HUES6 (cell line): ENCODE data around the gene CFD.

Source experiments
- H3K27ac ChIP-seq: 2 replicates; pipeline ENCODE4 v1.7.0; 2013; ENCODE audit warnings: low read depth, mild to moderate bottlenecking, low read length, inconsistent platforms
- H3K27me3 ChIP-seq: 2 replicates; pipeline ENCODE4 v1.6.1; 2013; ENCODE audit warnings: low read length; ENCODE audit not compliant: control insufficient read depth, insufficient read depth
- H3K36me3 ChIP-seq: 2 replicates; pipeline ENCODE4 v1.6.1; 2013; ENCODE audit warnings: low read length; ENCODE audit not compliant: control insufficient read depth, insufficient read depth
- H3K4me1 ChIP-seq: 2 replicates; pipeline ENCODE4 v1.6.1; 2013; ENCODE audit warnings: low read length; ENCODE audit not compliant: control insufficient read depth, insufficient read depth
- H3K4me3 ChIP-seq: 2 replicates; pipeline ENCODE4 v1.5.1; 2013; ENCODE audit warnings: low read depth, low read length
- H3K9ac ChIP-seq: one replicate; pipeline ENCODE4 v1.6.1; 2013; ENCODE audit warnings: mild to moderate bottlenecking, low read length
- H3K9me3 ChIP-seq: 2 replicates; pipeline ENCODE4 v1.6.1; 2013; ENCODE audit warnings: low read depth, low read length; ENCODE audit not compliant: control insufficient read depth, insufficient read depth

CFD gene

GRCh38 chr19:868458-869244, 9.2 kb downstream of the CFD start:
- no peak overlapping the region for H3K9ac ChIP-seq
- H3K4me1 ChIP-seq: peaks cover 35% of the 10 kb centered on the region

DNA sequence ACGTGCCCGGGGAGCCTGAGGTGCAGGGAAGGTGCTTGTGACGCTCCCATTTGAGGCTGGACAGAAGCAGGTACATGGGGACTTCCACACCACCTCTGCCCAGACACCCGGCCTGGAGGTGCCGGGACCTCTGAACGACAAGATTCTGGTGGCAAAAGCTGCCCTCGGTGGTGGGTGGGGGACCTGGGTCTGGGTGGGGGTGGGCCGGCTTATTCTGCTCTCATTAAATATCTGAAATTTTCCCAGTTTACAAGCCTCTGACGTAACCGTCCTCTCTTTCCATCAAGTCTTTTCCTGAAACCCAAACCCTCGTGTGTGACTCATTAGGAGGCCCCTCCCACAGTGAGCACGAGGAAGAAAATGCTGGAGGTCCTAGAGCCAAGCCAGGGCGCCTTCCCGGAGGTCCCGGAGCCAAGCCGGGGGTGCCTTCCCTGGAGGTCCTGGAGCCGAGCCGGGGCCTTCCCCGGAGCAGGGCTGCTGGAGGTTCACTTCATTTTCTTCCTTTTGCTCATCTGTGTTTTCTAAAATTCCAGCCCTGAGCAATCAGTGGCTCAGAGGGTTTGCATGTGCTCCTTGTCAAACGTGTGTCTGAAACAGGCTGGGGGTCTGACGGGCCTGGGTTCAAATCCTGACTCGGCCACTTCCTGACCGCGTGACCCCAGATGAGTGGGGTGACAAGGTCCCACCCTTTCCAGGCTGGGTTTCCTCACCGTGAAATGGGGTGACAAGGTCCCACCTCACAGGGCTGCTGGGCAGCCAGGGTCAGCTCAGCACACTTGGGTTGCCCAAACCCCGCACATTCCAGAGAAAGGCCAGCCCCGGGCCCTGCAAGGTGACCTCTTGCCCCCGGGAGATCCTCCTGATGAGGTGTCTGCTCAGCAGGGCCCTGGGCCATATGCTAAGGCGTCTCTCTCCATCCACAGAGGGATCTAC, 10.0 kb downstream of the CFD start:
- Histone ChIP-seq H3K4me1 (peaks cover 35% of the 10 kb centered on the region), H3K36me3 (peaks cover 35% of the 10 kb centered on the region), H3K27me3 (no peaks in the 10 kb centered on the region), H3K9ac (no peak overlapping the region), H3K27ac (no peak overlapping the region), H3K9me3 (no peaks in the 10 kb centered on the region), H3K4me3 (no peak overlapping the region)

More at GRCh38 chr19:868458-869244, 9.2 kb downstream of the CFD start:
- no peaks in the 10 kb centered on the region for H3K27me3 ChIP-seq
- no peak overlapping the region for H3K4me3 ChIP-seq
- H3K36me3 ChIP-seq: peaks cover 30% of the 10 kb centered on the region
- no peaks in the 10 kb centered on the region for H3K9me3 ChIP-seq
- no peak overlapping the region for H3K27ac ChIP-seq

GRCh38 chr19:870314-870713, 10.8 kb downstream of the CFD start:
- Histone ChIP-seq H3K27me3 (no peaks in the 10 kb centered on the region), H3K4me1 (peaks cover 35% of the 10 kb centered on the region), H3K9me3 (no peaks in the 10 kb centered on the region), H3K9ac (no peak overlapping the region), H3K36me3 (peaks cover 40% of the 10 kb centered on the region), H3K27ac (no peak overlapping the region), H3K4me3 (no peak overlapping the region)

- Histone ChIP-seq H3K9ac (no peak overlapping the region), H3K27me3 (no peaks in the 10 kb centered on the region), H3K4me3 (no peak overlapping the region), H3K4me1 (peaks cover 35% of the 10 kb centered on the region), H3K36me3 (peaks cover 44% of the 10 kb centered on the region), H3K9me3 (no peaks in the 10 kb centered on the region), H3K27ac (no peak overlapping the region)
These were observed 11.5 kb downstream of the CFD start for GRCh38 chr19:870963-871401.

DNA sequence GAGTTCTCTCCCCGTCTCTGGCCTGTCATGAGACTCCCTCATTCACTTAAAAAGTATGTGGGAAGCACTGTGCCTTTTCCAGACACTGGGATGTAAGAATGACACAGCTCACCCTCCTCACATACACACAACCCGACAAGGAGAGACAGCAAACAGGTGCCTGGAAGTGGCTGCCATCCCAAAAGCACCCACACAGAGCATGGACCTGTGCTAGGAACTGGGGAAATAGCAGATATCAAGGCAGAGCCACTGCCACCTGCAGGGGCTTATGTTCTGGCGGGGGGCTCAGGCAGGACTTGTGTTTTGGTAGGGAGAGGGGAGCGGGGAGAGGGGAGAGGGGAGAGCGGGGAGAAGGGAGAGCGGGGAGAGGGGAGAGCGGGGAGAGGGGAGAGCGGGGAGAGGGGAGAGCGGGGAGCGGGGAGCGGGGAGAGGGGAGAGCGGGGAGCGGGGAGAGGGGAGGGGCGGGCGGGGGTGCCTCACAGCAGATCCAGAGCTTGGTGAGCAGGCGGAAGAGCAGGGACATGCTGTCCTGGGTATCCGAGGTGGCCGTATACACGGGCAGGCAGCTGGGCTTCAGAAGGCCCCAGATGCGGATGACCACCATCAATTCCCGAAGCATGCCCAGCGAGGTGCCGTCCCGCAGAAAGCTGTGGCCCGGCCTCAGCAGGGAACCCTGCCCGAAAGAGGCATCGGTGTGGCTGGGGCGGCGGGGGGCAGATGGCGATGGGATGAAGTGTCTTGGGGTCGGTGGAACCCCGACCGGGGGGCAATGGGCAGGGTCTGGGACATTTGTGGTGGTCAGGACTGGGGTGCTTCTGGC, 12.2 kb downstream of the CFD start:
- Histone ChIP-seq H3K27ac (no peak overlapping the region), H3K9ac (no peak overlapping the region), H3K27me3 (no peaks in the 10 kb centered on the region), H3K9me3 (no peaks in the 10 kb centered on the region), H3K4me3 (peak overlapping the region; percentile 27), H3K36me3 (peaks cover 50% of the 10 kb centered on the region), H3K4me1 (peaks cover 35% of the 10 kb centered on the region)

- Histone ChIP-seq H3K4me3 (peak overlapping the region; percentile 27), H3K4me1 (peaks cover 29% of the 10 kb centered on the region)
These were observed 12.9 kb downstream of the CFD start for GRCh38 chr19:872266-872951.

GRCh38 chr19:873084-873483, 13.6 kb downstream of the CFD start:
- Histone ChIP-seq H3K36me3 (peaks cover 50% of the 10 kb centered on the region), H3K4me3 (no peak overlapping the region), H3K4me1 (peaks cover 22% of the 10 kb centered on the region; the same call in 1 of the 2 replicates), H3K9me3 (no peaks in the 10 kb centered on the region), H3K27ac (no peak overlapping the region), H3K9ac (no peak overlapping the region), H3K27me3 (no peaks in the 10 kb centered on the region)

More at GRCh38 chr19:872266-872951, 12.9 kb downstream of the CFD start:
- no peaks in the 10 kb centered on the region for H3K27me3 ChIP-seq
- no peaks in the 10 kb centered on the region for H3K9me3 ChIP-seq
- no peak overlapping the region for H3K9ac ChIP-seq
- H3K36me3 ChIP-seq: peaks cover 56% of the 10 kb centered on the region
- H3K27ac ChIP-seq: no peak overlapping the region

DNA sequence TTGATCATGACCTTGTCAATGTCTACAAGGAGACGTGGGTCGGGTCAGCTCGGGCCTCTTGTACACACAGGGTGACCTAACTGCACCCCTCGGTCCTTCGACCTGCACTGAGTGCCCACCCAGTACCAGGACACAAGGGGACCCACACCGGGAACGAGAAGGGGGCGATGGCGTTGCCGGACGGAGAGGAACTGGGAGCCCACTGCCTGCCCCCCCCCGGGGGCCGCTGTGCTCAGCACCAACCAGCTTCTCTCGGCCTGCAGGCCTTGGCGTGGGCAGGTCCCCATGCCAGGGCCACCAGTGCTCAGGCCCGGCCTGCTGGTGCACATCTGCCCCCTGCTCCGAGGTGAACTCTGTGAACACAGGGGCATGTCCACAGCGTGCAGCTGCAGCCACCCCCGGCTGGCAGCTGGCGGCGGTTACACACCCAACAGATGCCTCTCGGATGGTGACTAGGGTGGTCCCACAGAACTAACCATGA, 14.1 kb downstream of the CFD start:
- Histone ChIP-seq H3K9me3 (no peaks in the 10 kb centered on the region), H3K27me3 (no peaks in the 10 kb centered on the region), H3K4me3 (no peak overlapping the region), H3K4me1 (peaks cover 18% of the 10 kb centered on the region; the same call in 1 of the 2 replicates), H3K36me3 (peaks cover 45% of the 10 kb centered on the region), H3K9ac (no peak overlapping the region), H3K27ac (no peak overlapping the region)

DNA sequence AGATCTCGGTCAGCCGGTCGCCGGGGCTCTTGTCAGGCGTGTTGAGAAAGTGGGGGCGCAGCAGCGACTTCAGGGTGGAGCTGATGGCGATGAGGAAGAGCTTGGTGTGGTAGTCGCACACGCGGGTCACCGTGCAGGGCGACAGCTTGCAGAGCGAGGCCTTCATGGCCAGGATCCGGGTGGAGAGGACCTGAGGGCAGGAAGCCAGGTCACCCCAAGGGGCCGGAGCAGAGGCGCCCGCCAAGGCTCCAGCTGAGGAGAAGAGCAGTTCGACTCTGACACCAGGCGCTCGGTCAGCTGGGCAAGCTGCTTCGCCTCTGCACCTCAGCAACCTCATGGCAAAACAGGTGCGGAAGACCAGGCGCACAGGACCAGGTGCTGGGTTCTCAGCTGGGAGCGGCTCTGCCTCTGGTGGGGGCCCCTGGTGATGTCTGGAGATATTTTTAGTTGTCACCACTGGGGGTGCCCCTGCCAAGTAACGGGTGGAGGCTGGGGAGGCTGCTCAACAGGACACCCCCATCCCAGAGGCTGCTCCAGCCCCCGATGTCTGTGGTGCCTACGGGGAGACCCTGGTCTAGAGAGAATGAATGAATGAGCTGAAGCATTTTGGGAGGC, 15.9 kb downstream of the CFD start:
- Histone ChIP-seq H3K27ac (no peak overlapping the region), H3K27me3 (no peaks in the 10 kb centered on the region), H3K36me3 (peaks cover 40% of the 10 kb centered on the region), H3K4me1 (peaks cover 9% of the 10 kb centered on the region; the same call in 1 of the 2 replicates), H3K9ac (no peak overlapping the region), H3K9me3 (no peaks in the 10 kb centered on the region), H3K4me3 (no peak overlapping the region)

- Histone ChIP-seq H3K27me3 (no peaks in the 10 kb centered on the region), H3K4me3 (no peak overlapping the region), H3K9me3 (no peaks in the 10 kb centered on the region), H3K36me3 (peaks cover 39% of the 10 kb centered on the region), H3K27ac (no peak overlapping the region), H3K4me1 (peaks cover 9% of the 10 kb centered on the region; the same call in 1 of the 2 replicates), H3K9ac (no peak overlapping the region)
These were observed 16.6 kb downstream of the CFD start for GRCh38 chr19:876089-876488.
